KG1 (cell line): ENCODE data around the gene CRTC1.
A peak's percentile ranks its signal among the peaks of the same experiment; 100 is the strongest.
"Not testable (repeated sequence)": the region's sequence is repeated elsewhere in the genome, so short reads cannot be mapped to it uniquely, and the experiment has no call there.

Experiments
- DNase-seq: peaks from one replicate; lab custom pipeline; 2025; lab: John Stamatoyannopoulos, UW

The CRTC1 gene

DNA sequence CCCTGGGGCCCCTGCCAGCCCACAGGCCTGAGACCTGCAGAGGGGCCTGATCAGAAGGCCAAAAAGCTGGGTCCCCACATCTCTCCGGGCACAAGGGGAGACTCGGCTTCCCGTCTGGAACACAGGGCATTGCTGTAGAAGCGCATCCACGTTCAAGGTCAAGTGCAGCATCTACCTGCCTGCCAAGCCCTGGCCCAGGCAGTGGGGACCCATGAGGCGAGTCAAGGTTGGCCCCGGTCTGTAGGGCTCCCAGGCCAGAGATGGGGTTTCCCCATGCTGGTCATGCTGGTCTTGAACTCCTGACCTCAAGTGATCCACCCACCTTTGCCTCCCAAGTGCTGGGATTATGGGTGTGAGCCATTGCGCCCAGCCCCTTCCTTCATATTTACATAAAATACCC, 121.2 kb downstream of the CRTC1 start:
- DNase-seq: no peak

DNA sequence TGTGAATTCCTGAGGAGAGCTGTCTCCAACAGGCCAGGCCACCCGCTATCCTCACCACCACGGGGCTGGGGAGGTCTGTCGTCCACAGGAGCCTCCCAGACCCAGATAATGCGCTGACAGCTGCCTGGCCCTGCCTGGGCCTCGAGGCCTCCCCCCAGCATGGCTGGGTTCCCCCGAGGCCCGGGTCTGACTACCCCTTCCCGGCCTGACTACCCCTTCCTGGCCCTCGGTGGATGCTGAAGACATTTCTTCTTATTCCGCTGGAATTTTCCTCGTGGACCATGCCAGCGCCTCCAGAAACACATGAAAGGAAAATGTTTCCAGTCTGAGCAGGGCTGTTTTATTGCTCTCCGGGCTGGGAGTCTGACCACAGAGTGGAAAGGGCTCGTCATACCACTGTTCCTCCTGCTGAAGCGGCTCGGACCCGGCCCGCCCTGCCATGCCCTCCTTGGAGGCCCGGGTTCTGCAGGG, 124.4 kb downstream of the CRTC1 start:
- DNase-seq: no peak

DNA sequence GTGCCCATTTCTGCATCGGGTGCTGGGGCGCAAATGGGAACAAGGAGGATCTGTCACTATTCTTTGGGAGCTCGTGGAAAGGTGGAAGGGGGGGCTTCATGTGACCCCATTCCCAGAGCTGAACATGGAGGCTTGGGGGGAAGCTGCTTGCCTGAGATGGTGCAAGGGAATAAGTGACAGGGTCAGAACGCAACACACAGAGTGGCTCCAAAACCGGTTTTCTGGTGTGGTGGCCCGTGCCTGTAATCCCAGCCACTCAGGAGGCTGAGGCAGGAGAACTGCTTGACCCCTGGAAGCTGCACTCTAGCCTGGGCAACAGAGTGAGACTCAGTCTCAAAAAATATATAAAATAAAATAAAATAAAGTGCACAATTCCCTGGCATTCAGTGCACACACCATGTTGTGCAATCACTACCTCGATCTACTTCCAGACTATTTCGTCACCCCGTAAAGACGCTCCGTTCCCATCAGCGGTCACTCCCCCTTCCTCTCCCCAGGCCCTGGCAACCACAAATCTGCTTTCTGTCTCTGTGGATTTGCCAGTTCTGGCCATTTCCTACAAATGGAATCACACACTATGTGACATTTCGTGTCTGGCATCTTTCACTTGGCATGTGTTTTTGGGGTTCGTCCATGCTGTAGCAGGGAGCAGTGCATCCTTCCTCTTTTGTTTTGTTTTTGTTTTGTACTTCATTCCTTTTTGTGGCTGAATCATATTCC, 125.8 kb downstream of the CRTC1 start:
- no peak for DNase-seq

DNA sequence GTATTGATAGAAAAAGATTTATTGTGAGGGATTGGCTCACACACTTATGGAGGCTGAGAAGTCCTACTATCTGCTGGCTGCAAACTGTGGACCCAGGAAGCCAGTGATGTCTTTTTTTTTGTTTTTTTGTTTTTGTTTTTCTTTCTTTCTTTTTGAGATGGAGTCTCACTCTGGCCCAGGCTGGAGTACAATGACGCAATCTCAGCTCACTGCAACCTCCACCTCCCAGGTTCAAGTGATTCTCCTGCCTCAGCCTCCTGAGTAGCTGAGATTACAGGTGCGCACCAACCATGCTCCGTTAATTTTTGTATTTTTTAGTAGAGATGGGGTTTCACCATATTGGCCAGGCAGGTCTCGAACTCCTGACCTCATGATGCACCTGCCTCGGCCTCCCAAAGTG, 128.2 kb downstream of the CRTC1 start:
- not testable (repeated sequence) for DNase-seq

DNA sequence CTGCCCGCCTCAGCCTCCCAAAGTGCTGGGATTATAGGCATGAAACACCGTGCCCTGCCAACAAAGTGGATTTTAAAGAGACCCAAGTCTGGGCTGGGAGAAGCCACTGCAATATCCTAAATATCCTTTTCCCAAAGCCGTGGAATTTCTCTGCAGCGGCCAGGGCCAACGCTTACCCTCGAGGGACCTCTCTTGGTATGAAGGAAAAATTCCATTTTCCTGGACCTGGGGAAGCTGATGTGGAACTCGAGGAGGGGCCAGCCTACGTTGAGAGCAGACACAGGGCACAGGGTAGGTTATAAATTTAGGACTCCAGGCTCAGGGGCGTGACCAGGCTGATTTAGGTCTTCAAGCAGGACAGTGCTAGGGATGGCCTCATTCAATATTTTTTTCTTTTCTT, 130.6 kb downstream of the CRTC1 start:
- DNase-seq: no peak

DNA sequence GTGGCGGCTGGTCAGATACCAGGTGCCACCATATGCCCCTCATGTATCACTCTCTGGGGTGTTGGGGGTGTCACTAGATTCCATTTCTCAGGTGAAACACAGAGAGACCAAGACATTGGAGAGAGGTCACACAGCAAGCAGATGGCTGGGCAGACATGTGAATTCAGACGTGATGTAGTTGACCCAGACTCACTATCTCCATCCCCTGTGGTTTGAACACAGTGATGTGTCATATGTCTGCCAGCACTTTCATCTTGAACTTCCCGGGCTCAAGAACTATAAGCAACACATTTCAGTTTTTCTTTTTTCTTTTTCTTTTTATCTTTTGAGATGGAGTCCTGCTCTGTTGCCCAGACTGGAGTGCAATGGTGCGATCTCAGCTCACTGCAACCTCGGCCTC, 132.2 kb downstream of the CRTC1 start:
- no peak for DNase-seq

DNA sequence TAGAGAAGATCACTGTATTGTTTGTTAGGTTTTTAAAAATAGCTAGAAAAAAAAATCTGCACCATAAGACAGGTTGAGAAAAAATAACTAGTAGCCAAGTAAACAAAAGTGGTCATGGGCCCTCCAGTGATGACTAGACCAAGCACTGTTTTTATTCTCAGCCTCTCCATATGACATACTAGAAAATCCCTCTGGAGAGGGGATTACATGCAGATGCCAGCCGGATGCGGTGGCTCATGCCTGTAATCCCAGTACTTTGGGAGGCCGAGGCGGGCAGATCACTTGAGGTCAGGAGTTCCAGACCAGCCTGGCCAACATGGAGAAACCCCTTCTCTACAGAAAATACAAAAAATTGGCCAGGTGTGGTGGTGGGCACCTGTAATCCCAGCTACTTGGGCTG, 133.2 kb downstream of the CRTC1 start:
- not testable (repeated sequence) for DNase-seq

DNA sequence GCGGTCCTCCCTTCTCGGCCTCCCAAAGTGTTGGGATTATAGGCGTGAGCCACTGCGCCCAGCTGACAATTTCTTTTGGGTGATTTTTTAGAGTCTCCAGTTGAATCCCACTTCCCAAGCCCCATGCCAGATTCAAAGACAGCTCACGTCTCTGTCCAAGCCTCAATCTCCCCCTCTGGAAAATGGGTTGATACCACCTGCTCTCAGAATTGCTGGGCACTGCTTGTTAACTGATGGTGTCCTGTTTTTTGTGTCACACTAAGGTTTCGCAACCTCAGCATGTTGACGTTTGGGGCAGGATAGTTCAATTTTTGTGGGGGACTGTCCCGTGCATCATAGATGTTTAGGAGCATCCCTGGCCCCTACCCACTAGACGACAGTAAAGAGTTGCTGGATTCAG, 134.1 kb downstream of the CRTC1 start:
- no peak for DNase-seq

DNA sequence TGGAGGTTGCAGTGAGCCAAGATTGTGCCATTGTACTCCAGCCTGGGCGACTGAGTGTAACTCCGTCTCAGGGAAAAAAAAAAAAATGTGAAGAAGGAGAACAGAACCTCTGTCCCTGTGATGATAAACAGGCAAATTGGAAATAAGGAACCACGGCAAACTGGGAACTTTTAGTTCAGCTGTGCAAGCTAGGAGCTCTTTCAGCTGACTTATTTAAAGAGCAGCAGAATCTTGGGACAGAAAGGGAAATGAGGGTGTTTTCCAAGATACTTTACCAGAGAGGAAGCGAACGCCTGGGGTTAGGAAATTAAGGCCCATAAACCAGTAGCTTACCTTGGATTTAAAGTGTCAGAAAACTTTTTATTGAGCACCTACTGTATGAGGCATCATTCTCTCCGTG, 145.3 kb downstream of the CRTC1 start:
- no peak for DNase-seq

DNA sequence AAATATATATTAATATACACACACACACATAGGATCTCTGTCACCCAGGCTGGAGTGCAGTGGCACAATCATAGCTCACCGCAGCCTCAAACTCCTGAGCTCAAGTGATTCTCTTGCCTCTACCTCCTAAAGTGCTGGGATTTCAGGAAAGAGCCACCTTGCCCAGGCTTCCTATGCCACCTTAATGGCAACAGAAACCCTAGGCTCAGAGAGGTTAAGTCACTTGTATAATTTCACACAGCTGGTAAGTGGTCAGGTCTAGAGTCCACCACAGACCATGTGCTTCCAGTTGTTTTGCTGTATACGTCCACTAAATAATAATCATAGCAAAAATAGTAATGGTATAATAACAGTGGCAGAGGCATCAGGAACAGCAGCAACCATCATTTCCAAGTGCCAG, 147.0 kb downstream of the CRTC1 start:
- DNase-seq: no peak

DNA sequence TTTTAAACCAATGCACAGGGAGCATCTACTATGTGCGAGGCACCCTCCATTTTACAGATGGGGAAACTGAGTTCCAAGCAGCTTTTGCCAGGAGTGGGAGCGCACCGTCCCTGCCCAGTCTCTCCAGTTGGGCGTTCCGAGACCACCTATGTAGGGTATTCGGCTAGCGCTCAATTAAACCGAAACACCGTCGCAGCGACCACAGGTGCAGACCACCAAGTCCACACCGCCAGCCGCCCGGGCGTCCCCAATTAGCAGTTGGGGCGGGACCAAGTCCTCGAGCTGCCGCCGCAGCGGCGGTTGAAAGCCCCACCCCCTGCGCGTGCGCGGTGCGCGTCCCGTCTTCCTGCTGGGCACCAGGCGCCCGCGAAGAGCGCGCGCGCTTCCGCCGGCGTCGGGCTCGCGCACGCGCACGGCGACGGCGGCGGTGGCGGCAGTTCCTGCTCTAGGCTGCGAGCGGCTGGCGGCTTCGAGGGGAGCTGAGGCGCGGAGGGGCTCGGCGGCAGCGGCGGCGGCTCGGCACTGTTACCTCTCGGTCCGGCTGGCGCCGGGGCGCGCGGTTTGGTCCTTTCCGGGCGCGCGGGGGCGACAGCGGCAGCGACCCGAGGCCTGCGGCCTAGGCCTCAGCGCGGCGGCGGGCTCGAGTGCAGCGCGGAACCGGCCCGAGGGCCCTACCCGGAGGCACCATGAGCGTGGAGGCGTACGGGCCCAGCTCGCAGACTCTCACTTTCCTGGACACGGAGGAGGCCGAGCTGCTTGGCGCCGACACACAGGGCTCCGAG, 148.2 kb downstream of the CRTC1 start, which contains the start of gene UPF1:
TSS of gene UPF1 (plus strand) at position 436 of the 782 bp plus-strand sequence. CDS start at position 687, 251 bp downstream.
- peak; percentile 88 for DNase-seq
